ENCODE results near the gene LETM1.

LETM1 gene

DNA sequence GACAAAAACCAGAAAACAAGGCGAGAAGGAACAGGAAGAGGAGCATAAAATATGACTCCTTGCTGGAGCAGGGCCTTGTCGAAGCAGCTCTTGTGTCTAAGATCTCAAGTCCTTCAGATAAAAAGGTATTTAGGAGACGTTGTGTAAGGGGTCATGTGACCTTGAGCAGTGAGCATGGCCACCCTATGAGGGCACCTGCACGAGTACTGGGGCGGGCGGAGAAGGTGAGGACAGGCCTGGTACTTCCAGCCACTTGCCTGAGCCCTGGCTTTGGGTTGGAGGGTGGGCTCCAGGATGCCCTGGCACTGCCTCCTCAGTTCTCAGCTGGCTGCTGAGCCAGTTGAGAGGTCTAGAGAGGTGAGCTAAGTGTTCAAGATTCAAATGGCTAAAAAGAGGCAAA, 45.2 kb upstream of the LETM1 start:
- Histone ChIP-seq H3K9me3 (ENCODE audit: insufficient read depth, low read depth, low read length) (peaks cover 3% of the 10 kb centered on the region), H3K9ac (ENCODE audit: low read length) (no peak overlapping the region), H3K27ac (ENCODE audit: low read depth, low read length) (no peak overlapping the region), H3K14ac (ENCODE audit: low read length) (no peak overlapping the region), H3K27me3 (ENCODE audit: insufficient read depth, low read length) (no peaks in the 10 kb centered on the region), H3K4me3 (ENCODE audit: low read depth, low read length) (no peak overlapping the region), H2AFZ (ENCODE audit: insufficient read depth, low read length, poor library complexity) (no peak overlapping the region), H3K4ac (ENCODE audit: low read depth, low read length) (no peak overlapping the region), H2BK120ac (ENCODE audit: insufficient read depth, low read length, poor library complexity) (no peak overlapping the region), H4K8ac (ENCODE audit: low read depth, low read length) (no peak overlapping the region), H4K12ac (ENCODE audit: low read depth, low read length) (no peak overlapping the region), H3K36me3 (ENCODE audit: control insufficient read depth in 1 of 2, insufficient read depth in 2 of 2, low read length in 2 of 2) (peaks cover 24 to 37% of the 10 kb centered on the region in 2 experiments), H3K79me1 (ENCODE audit: low read length) (no peaks in the 10 kb centered on the region), H2BK12ac (ENCODE audit: low read length) (no peak overlapping the region), H2AK5ac (ENCODE audit: low read length) (no peak overlapping the region), H3K79me2 (ENCODE audit: control insufficient read depth, insufficient read depth, low read length, poor library complexity) (no peaks in the 10 kb centered on the region), H3K18ac (ENCODE audit: low read length) (no peak overlapping the region), H2BK5ac (ENCODE audit: low read depth, low read length, poor library complexity) (no peak overlapping the region), H3K4me1 (ENCODE audit: control insufficient read depth in 1 of 2, insufficient read depth in 2 of 2, low read length in 2 of 2) (no peaks in the 10 kb centered on the region), H4K91ac (ENCODE audit: low read depth, low read length) (no peak overlapping the region), H3K4me2 (ENCODE audit: low read length) (no peak overlapping the region), H3K23ac (ENCODE audit: low read length) (no peak overlapping the region)
- WGBS (ENCODE audit: extremely low coverage, insufficient coverage, insufficient read length): no CpG with 5 or more reads among the region's 6 CpGs
- peak in 1 of 2 donors; percentile 13 for DNase-seq

DNA sequence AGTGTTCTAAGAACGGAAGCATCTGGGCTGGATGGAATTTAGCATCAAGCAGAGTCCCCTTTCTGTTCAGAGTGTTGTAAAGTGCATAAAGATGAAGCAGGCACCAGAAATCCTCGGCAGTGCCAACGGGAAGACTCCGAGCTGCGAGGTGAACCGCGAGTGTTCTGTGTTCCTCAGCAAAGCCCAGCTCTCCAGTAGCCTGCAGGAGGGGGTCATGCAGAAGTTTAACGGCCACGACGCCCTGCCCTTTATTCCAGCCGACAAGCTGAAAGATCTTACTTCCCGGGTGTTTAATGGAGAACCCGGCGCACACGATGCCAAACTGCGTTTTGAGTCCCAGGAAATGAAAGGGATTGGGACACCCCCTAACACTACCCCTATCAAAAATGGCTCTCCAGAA, 44.7 kb upstream of the LETM1 start:
- Histone ChIP-seq H3K4me2 (ENCODE audit: low read length) (no peak overlapping the region), H4K8ac (ENCODE audit: low read depth, low read length) (no peak overlapping the region), H4K91ac (ENCODE audit: low read depth, low read length) (no peak overlapping the region), H3K18ac (ENCODE audit: low read length) (peak overlapping the region; percentile 6), H3K4ac (ENCODE audit: low read depth, low read length) (no peak overlapping the region), H2BK5ac (ENCODE audit: low read depth, low read length, poor library complexity) (no peak overlapping the region), H2BK120ac (ENCODE audit: insufficient read depth, low read length, poor library complexity) (no peak overlapping the region), H3K36me3 (ENCODE audit: control insufficient read depth in 1 of 2, insufficient read depth in 2 of 2, low read length in 2 of 2) (peaks cover 23 to 35% of the 10 kb centered on the region in 2 experiments), H3K14ac (ENCODE audit: low read length) (no peak overlapping the region), H2AFZ (ENCODE audit: insufficient read depth, low read length, poor library complexity) (no peak overlapping the region), H4K12ac (ENCODE audit: low read depth, low read length) (no peak overlapping the region), H2BK12ac (ENCODE audit: low read length) (no peak overlapping the region), H3K27ac (ENCODE audit: low read depth, low read length) (no peak overlapping the region), H3K23ac (ENCODE audit: low read length) (no peak overlapping the region), H3K4me3 (ENCODE audit: low read depth, low read length) (no peak overlapping the region), H3K9ac (ENCODE audit: low read length) (no peak overlapping the region), H2AK5ac (ENCODE audit: low read length) (no peak overlapping the region), H3K4me1 (ENCODE audit: control insufficient read depth in 1 of 2, insufficient read depth in 2 of 2, low read length in 2 of 2) (no peaks in the 10 kb centered on the region), H3K79me2 (ENCODE audit: control insufficient read depth, insufficient read depth, low read length, poor library complexity) (no peaks in the 10 kb centered on the region), H3K79me1 (ENCODE audit: low read length) (no peaks in the 10 kb centered on the region), H3K9me3 (ENCODE audit: insufficient read depth, low read depth, low read length) (peaks cover 2% of the 10 kb centered on the region), H3K27me3 (ENCODE audit: insufficient read depth, low read length) (no peaks in the 10 kb centered on the region)
- DNase-seq: no peak
- no CpG with 5 or more reads among the region's 16 CpGs for WGBS (ENCODE audit: extremely low coverage, insufficient coverage, insufficient read length)

DNA sequence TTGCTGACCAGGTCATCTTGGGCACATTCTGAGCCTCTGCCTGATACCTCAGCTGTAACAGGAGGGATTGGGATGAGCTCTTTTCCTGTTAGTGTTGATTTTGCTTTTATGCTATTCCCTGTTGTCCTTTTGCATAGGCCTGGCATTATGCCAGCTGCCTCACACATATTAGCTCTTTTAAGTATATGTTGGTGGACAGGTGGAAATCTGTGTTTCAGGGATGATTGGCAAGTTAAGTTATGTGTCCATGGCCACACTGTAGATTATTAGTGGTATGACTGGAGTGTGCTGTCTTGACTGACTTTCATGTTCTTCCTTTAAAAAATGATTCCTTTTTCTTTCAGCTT, 44.1 kb upstream of the LETM1 start:
- Histone ChIP-seq H3K23ac (ENCODE audit: low read length) (no peak overlapping the region), H4K8ac (ENCODE audit: low read depth, low read length) (no peak overlapping the region), H3K14ac (ENCODE audit: low read length) (no peak overlapping the region), H4K91ac (ENCODE audit: low read depth, low read length) (no peak overlapping the region), H2BK120ac (ENCODE audit: insufficient read depth, low read length, poor library complexity) (no peak overlapping the region), H3K79me2 (ENCODE audit: control insufficient read depth, insufficient read depth, low read length, poor library complexity) (no peaks in the 10 kb centered on the region), H2BK5ac (ENCODE audit: low read depth, low read length, poor library complexity) (no peak overlapping the region), H2AK5ac (ENCODE audit: low read length) (no peak overlapping the region), H3K4me3 (ENCODE audit: low read depth, low read length) (no peak overlapping the region), H3K9ac (ENCODE audit: low read length) (no peak overlapping the region), H3K36me3 (ENCODE audit: control insufficient read depth in 1 of 2, insufficient read depth in 2 of 2, low read length in 2 of 2) (peaks cover 18 to 30% of the 10 kb centered on the region in 2 experiments), H3K27ac (ENCODE audit: low read depth, low read length) (no peak overlapping the region), H3K4ac (ENCODE audit: low read depth, low read length) (no peak overlapping the region), H4K12ac (ENCODE audit: low read depth, low read length) (no peak overlapping the region), H3K18ac (ENCODE audit: low read length) (no peak overlapping the region), H3K27me3 (ENCODE audit: insufficient read depth, low read length) (no peaks in the 10 kb centered on the region), H3K9me3 (ENCODE audit: insufficient read depth, low read depth, low read length) (no peaks in the 10 kb centered on the region), H2AFZ (ENCODE audit: insufficient read depth, low read length, poor library complexity) (no peak overlapping the region), H3K4me1 (ENCODE audit: control insufficient read depth in 1 of 2, insufficient read depth in 2 of 2, low read length in 2 of 2) (no peaks in the 10 kb centered on the region), H2BK12ac (ENCODE audit: low read length) (no peak overlapping the region), H3K4me2 (ENCODE audit: low read length) (no peak overlapping the region), H3K79me1 (ENCODE audit: low read length) (no peaks in the 10 kb centered on the region)
- DNase-seq: no peak

DNA sequence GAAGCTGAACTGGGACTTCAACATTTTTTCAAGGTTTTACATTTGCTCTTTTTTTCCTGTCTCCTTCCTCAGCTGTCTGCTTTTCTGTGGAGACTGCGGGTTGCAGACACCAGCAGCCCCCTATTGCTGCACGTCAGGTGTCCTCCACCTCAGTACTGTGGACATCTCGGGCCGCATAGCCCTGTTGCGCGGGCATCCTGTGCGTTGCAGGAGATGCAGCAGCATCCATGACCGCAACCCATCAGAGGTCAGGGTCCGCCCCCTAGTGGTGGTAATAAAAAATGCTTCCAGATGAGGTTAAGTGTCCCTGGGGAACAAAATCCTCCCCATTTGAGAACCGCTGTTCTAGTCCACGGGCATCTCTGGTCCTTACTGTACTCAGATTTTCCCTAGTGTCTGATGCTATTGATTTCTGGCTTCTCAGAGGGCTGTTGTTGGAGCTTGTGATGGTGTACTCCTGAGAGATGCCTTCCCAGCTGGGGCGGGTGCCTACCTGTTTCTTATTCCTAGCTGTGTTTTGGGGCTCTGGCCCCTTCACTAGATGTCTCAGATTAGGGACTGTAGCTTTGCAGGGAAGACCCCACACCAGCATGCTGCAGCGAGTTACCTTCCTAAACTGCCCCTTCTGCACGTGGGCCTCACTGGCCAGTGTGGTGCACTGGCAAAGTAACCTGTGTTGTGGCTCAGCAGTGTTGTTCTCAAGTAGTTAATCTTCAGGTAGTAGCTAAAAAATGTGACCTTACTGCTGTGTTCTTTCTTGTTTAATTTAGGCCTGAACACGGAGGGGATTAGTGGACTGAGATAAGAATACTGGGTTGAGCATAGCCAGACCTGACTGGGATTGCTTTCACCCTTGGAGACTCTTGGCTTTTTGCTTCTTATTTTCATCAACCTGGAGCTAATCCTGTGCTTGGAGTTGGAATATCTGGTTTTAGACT, 43.5 kb upstream of the LETM1 start:
- no peaks in the 10 kb centered on the region for H3K79me2 ChIP-seq (ENCODE audit: control insufficient read depth, insufficient read depth, low read length, poor library complexity)
- no peak overlapping the region for H2BK120ac ChIP-seq (ENCODE audit: insufficient read depth, low read length, poor library complexity)
- no peak overlapping the region for H3K27ac ChIP-seq (ENCODE audit: low read depth, low read length)
- no peak overlapping the region for H2BK5ac ChIP-seq (ENCODE audit: low read depth, low read length, poor library complexity)
- no peak overlapping the region for H3K23ac ChIP-seq (ENCODE audit: low read length)
- no peak overlapping the region for H4K8ac ChIP-seq (ENCODE audit: low read depth, low read length)
- no peak overlapping the region for H3K4ac ChIP-seq (ENCODE audit: low read depth, low read length)
- no peak overlapping the region for H4K91ac ChIP-seq (ENCODE audit: low read depth, low read length)
- no peaks in the 10 kb centered on the region for H3K79me1 ChIP-seq (ENCODE audit: low read length)
- H3K9ac ChIP-seq (ENCODE audit: low read length): peak overlapping the region; percentile 19
- no peak overlapping the region for H3K4me2 ChIP-seq (ENCODE audit: low read length)
- H4K12ac ChIP-seq (ENCODE audit: low read depth, low read length): no peak overlapping the region
- H3K27me3 ChIP-seq (ENCODE audit: insufficient read depth, low read length): no peaks in the 10 kb centered on the region
- no peak overlapping the region for H3K18ac ChIP-seq (ENCODE audit: low read length)
- H2AFZ ChIP-seq (ENCODE audit: insufficient read depth, low read length, poor library complexity): no peak overlapping the region
- H3K14ac ChIP-seq (ENCODE audit: low read length): no peak overlapping the region
- no peaks in the 10 kb centered on the region for H3K4me1 ChIP-seq (ENCODE audit: control insufficient read depth in 1 of 2, insufficient read depth in 2 of 2, low read length in 2 of 2)
- no peak overlapping the region for H2BK12ac ChIP-seq (ENCODE audit: low read length)
- WGBS (ENCODE audit: extremely low coverage, insufficient coverage, insufficient read length): no CpG with 5 or more reads among the region's 15 CpGs
- peak; percentile 64 to 86 for DNase-seq
- H3K4me3 ChIP-seq (ENCODE audit: low read depth, low read length): peak overlapping the region; percentile 59
- H3K36me3 ChIP-seq (ENCODE audit: control insufficient read depth in 1 of 2, insufficient read depth in 2 of 2, low read length in 2 of 2): peaks cover 18 to 29% of the 10 kb centered on the region in 2 experiments
- H2AK5ac ChIP-seq (ENCODE audit: low read length): no peak overlapping the region
- H3K9me3 ChIP-seq (ENCODE audit: insufficient read depth, low read depth, low read length): no peaks in the 10 kb centered on the region
